Stomach (tissue), 9 donors: ENCODE results near the gene POU5F1. TPM values are rescaled to one million over a fixed set of nuclear protein-coding genes. Genes with fewer than 3 reads are reported as not detected.

Experiments
- DNase-seq, 2 donors: peaks; one replicate each; pipeline versions ENCODE4 v3.0.0 to v3.0.0-alpha.2; 2013 to 2019
- H3K27ac ChIP-seq, 5 donors: fragments of 200-600 bp in 4 of 5; sonication (generic) in 4 of 5; one replicate each; pipeline ENCODE4 v1.5.1; 2013 to 2019; ENCODE audit warnings: mild to moderate bottlenecking in 1 of 5, moderate library complexity in 1 of 5
- H3K27me3 ChIP-seq, 3 donors: fragments of 200-600 bp; sonication (generic); one replicate each; pipeline ENCODE4 v1.5.1; 2017 to 2019; ENCODE audit warnings: mixed run types in 1 of 3
- H3K36me3 ChIP-seq, 4 donors: fragments of 200-600 bp; sonication (generic); 1 replicate in 3 of 4; 2 replicates in 1 of 4; pipeline ENCODE4 v1.5.1; 2016 to 2019
- H3K4me1 ChIP-seq, 4 donors: fragments of 200-600 bp; sonication (generic); one replicate each; pipeline ENCODE4 v1.5.1; 2016 to 2019
- H3K4me3 ChIP-seq, 4 donors: fragments of 200-600 bp; sonication (generic) in 3 of 4; one replicate each; pipeline ENCODE4 v1.5.1; 2016 to 2019; ENCODE audit warnings: mild to moderate bottlenecking in 1 of 4
- H3K9me3 ChIP-seq, 4 donors: fragments of 200-600 bp; sonication (generic); one replicate each; pipeline ENCODE4 v1.5.1; 2016 to 2019
- EP300 ChIP-seq: sonication (generic); formaldehyde crosslinking; IDR thresholded peaks from one replicate; pipeline ENCODE4 v1.6.1; 2017; ENCODE audit warnings: antibody characterized with exemption
- POLR2A ChIP-seq, 4 donors: fragments of 450-650 bp; IDR thresholded peaks; one replicate each; pipeline ENCODE4 v1.6.1; 2016; ENCODE audit warnings: antibody characterized with exemption in 4 of 4, control low read depth in 2 of 4, mild to moderate bottlenecking in 1 of 4, moderate library complexity in 1 of 4
- POLR2AphosphoS5 ChIP-seq, 3 donors: sonication (generic); formaldehyde crosslinking; IDR thresholded peaks; one replicate each; pipeline ENCODE4 v1.6.1; 2016; ENCODE audit warnings: antibody characterized with exemption in 3 of 3
- whole genome bisulfite sequencing, 5 donors: extraction: QIAGEN DNeasy Blood & Tissue Kit in 3 of 5; methylation state at CpG; one replicate each; pipeline versions ENCODE4 v1.1.5 to v1.1.7; 2013 to 2018; 5-methylcytosine and 5-hydroxymethylcytosine counted together
- intact Hi-C: fragments of 100-400 bp; cut with DNase I; formaldehyde crosslinking; loops from one replicate; pipeline ENCODE4 v1.15.1; 2023; ENCODE audit warnings: low total_unique reads
- polyA plus RNA-seq, 3 donors: library from polyadenylated mRNA; stranded (reverse); fragments of 200-250 nt; gene quantifications; one replicate each; pipeline ENCODE4 v1.2.3, GENCODE V29; 2013
- small RNA-seq, 4 donors: library from RNA; depleted of rRNA; stranded (forward); fragments of <200 nt; gene quantifications; one replicate each; pipeline ENCODE3, GENCODE V24; 2016
- total RNA-seq, 5 donors: library from RNA; depleted of rRNA; stranded (reverse); fragments of >200 nt; gene quantifications; one replicate each; pipeline versions ENCODE4 v1.1.0 to v1.2.3, GENCODE V29; 2014 to 2016
- TF ChIP-seq, protein P1 (sequence below), 7 experiments: fragments of 450-650 bp in 4 of 7; fragments of 200-600 bp in 3 of 7; sonication (generic) in 3 of 7; IDR thresholded peaks; one replicate each; pipeline ENCODE4 v1.5.1; 2016 to 2019; ENCODE audit warnings: antibody characterized with exemption in 7 of 7, control low read depth in 2 of 7, mild to moderate bottlenecking in 1 of 7
- donor health status: healthy with polysubstance abuse.
- donor health status: Bipolar disorder and iron deficiency.
- donor health status: healthy.

POU5F1 gene
- total and polyA plus RNA-seq, 8 donors = 2.6 to 155 (median 47.5) TPM; not detected in 1

GRCh38 chr6:31115941-31116560, 54.4 kb downstream of the POU5F1 start:
- DNase-seq = no peak
- peaks cover 17 to 49% (median 26%) of the 10 kb centered on the region in 4 donors for H3K4me1 ChIP-seq

DNA sequence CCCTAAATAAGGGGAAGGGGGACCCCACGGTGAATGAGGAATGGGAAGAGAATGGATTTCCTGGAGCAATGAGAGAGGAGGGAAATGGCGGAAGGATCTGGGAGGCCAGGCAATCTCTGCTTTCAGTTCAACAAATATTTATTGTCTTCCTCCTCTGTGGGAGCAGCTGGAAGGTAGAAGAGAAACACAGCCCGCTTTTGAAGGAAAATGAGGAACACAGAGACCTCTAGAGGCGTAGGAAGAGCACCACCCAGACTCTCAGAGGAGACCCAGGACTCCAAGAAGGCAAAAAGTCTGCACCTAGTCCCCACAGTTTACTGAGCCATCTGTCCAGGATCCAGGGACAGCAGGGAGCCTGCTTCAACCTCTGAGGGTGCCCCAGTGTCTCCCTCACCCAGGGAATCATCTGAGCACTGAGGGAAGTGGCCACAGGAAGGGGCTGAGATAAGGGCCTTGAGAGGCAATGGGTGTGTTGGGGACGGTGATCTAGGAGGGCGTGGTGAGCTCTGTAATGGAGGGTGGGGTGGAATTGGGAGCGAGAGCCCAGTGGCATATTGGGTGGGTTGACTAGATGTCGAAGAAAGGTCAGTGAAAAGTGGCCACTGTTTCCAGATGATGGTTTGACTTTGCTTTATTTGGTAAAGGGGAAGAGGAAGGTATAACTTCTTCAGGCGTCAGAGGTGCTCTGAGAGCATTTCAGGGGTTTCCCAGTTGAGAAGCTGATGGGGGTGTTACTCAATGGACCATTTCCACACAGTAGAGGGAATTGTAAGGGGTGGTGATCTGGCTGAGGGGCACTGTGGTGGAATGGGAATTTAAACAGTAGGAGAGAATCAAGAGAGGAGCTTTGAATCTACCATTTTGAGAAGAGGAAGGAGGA, 55.3 kb downstream of the POU5F1 start:
- Histone ChIP-seq H3K27me3 (peaks cover 0 to 11% (median 0%) of the 10 kb centered on the region in 3 donors), H3K9me3 (no peaks in the 10 kb centered on the region), H3K27ac (peak overlapping the region; percentile 44 to 84 (median 77)), H3K4me1 (peaks cover 17 to 49% (median 26%) of the 10 kb centered on the region in 4 donors), H3K36me3 (no peaks in the 10 kb centered on the region), H3K4me3 (peak overlapping the region in 3 of 4 donors; percentile 7 to 28 (median 19))
- TF ChIP-seq EP300 (no peak), POLR2A (IDR thresholded peaks at IDR 0.05) (no peak), POLR2AphosphoS5 (IDR thresholded peaks at IDR 0.05) (no peak)
- TF ChIP-seq, protein P1, sequence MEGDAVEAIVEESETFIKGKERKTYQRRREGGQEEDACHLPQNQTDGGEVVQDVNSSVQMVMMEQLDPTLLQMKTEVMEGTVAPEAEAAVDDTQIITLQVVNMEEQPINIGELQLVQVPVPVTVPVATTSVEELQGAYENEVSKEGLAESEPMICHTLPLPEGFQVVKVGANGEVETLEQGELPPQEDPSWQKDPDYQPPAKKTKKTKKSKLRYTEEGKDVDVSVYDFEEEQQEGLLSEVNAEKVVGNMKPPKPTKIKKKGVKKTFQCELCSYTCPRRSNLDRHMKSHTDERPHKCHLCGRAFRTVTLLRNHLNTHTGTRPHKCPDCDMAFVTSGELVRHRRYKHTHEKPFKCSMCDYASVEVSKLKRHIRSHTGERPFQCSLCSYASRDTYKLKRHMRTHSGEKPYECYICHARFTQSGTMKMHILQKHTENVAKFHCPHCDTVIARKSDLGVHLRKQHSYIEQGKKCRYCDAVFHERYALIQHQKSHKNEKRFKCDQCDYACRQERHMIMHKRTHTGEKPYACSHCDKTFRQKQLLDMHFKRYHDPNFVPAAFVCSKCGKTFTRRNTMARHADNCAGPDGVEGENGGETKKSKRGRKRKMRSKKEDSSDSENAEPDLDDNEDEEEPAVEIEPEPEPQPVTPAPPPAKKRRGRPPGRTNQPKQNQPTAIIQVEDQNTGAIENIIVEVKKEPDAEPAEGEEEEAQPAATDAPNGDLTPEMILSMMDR (IDR thresholded peaks at IDR 0.05) = no peak
- peak in 1 of 2 donors; percentile 63 for DNase-seq
- 36 to 57% (median 45%) methylated on average over 9 of the region's 9 CpGs for WGBS, 5 donors
- intact Hi-C loops = no loop called here

More at GRCh38 chr6:31115941-31116560, 54.4 kb downstream of the POU5F1 start:
- Histone ChIP-seq H3K27ac (peak overlapping the region in 1 of 5 donors; percentile 84), H3K27me3 (peaks cover 0 to 2% (median 0%) of the 10 kb centered on the region in 3 donors), H3K4me3 (peak overlapping the region in 1 of 4 donors; percentile 28), H3K9me3 (no peaks in the 10 kb centered on the region), H3K36me3 (no peaks in the 10 kb centered on the region)
- intact Hi-C loops = no loop called here
- 86 to 96% (median 94%) methylated on average over 10 to 12 of the region's 12 CpGs for WGBS, 5 donors
- TF ChIP-seq POLR2AphosphoS5 (IDR thresholded peaks at IDR 0.05) = no peak
- TF ChIP-seq POLR2A (IDR thresholded peaks at IDR 0.05) = no peak
- no peak for TF ChIP-seq EP300
- TF ChIP-seq, protein P1 (IDR thresholded peaks at IDR 0.05) = no peak

- Histone ChIP-seq H3K4me1 (peaks cover 17 to 49% (median 26%) of the 10 kb centered on the region in 4 donors), H3K27ac (peak within 1 kb of the TSS; percentile 44 to 84 (median 77)), H3K27me3 (peaks cover 0 to 18% (median 0%) of the 10 kb centered on the region in 3 donors), H3K4me3 (peak within 1 kb of the TSS in 3 of 4 donors; percentile 7 to 28 (median 19)), H3K36me3 (no peaks in the 10 kb centered on the region), H3K9me3 (no peaks in the 10 kb centered on the region)
- TF ChIP-seq POLR2AphosphoS5 (IDR thresholded peaks at IDR 0.05) (peak in 2 of 3 donors; percentile 53 to 78), EP300 (no peak), POLR2A (IDR thresholded peaks at IDR 0.05) (no peak)
- TF ChIP-seq, protein P1 (IDR thresholded peaks at IDR 0.05) = no peak
- WGBS, 5 donors = 2 to 20% (median 16%) methylated on average over 3 of the region's 3 CpGs
- DNase-seq = peak; percentile 83 to 85
- intact Hi-C loops = no loop called here
These were observed 56.0 kb downstream of the POU5F1 start, which contains the start of gene PSORS1C1 for GRCh38 chr6:31114541-31114878. Gene PSORS1C1, plus strand, starts transcription at chr6:31114800. Its CDS starts 14,833 bp downstream, at chr6:31129633.

Small RNAs within 50 kb of the gene (small RNA-seq; reads per million reads assigned to genes)
- 0 reads per million in 4 donors for gene POLR2LP1

Other genes with a start within 250 kb of the POU5F1 start
- gene SFTA2, start 238.5 kb downstream of the POU5F1 start, total RNA-seq = 10 to 100 TPM in 1 of 5 donors, 1 to 10 TPM in 1, not detected in 3; 2.8 to 15.2 TPM
- gene SFTA2, start 238.5 kb downstream of the POU5F1 start, polyA plus RNA-seq = 10 to 100 TPM; 10.2 to 94.7 (median 44.1) TPM
- 100 to 1,000 TPM in 3 of 5 donors, 10 to 100 TPM in 1, under 1 TPM in 1; 0.87 to 346 (median 168) TPM for gene MUCL3, start 229.7 kb downstream of the POU5F1 start, total RNA-seq
- 10 to 100 TPM; 17.5 to 83.3 (median 39.6) TPM for gene MUCL3, start 229.7 kb downstream of the POU5F1 start, polyA plus RNA-seq
- gene MUC21, start 187.0 kb downstream of the POU5F1 start, total RNA-seq = 1 to 10 TPM in 2 of 5 donors, under 1 TPM in 2, not detected in 1; 0.18 to 4.9 (median 1.2) TPM
- 100 to 1,000 TPM in 1 of 3 donors, 1 to 10 TPM in 2; 1.2 to 131 (median 1.6) TPM for gene MUC21, start 187.0 kb downstream of the POU5F1 start, polyA plus RNA-seq
- not detected for gene MUC22, start 160.2 kb downstream of the POU5F1 start, total RNA-seq
- gene MUC22, start 160.2 kb downstream of the POU5F1 start, polyA plus RNA-seq = under 1 TPM in 1 of 3 donors, not detected in 2; 0.65 TPM
- gene C6orf15, start 58.1 kb downstream of the POU5F1 start, total RNA-seq = not detected
- not detected for gene C6orf15, start 58.1 kb downstream of the POU5F1 start, polyA plus RNA-seq
- gene PSORS1C1, start 55.9 kb downstream of the POU5F1 start, total RNA-seq = 1 to 10 TPM in 4 of 5 donors, not detected in 1; 2.7 to 5.7 (median 4.0) TPM
- 1 to 10 TPM; 3.1 to 7.4 (median 3.9) TPM for gene PSORS1C1, start 55.9 kb downstream of the POU5F1 start, polyA plus RNA-seq
- gene CDSN, start 50.2 kb downstream of the POU5F1 start, total RNA-seq = not detected
- under 1 TPM in 1 of 3 donors, not detected in 2; 0.05 TPM for gene CDSN, start 50.2 kb downstream of the POU5F1 start, polyA plus RNA-seq
- under 1 TPM in 1 of 5 donors, not detected in 4; 0.73 TPM for gene PSORS1C2, start 31.6 kb downstream of the POU5F1 start, total RNA-seq
- gene PSORS1C2, start 31.6 kb downstream of the POU5F1 start, polyA plus RNA-seq = 1 to 10 TPM in 1 of 3 donors, not detected in 2; 1.6 TPM
- gene CCHCR1, start 12.9 kb downstream of the POU5F1 start, total RNA-seq = 100 to 1,000 TPM in 1 of 5 donors, 10 to 100 TPM in 3, 1 to 10 TPM in 1; 9.7 to 201 (median 24.5) TPM
- gene CCHCR1, start 12.9 kb downstream of the POU5F1 start, polyA plus RNA-seq = 10 to 100 TPM; 11.8 to 21.0 (median 12.3) TPM
- 10 to 100 TPM in 1 of 5 donors, 1 to 10 TPM in 4; 5.8 to 16.1 (median 7.1) TPM for gene TCF19, start 12.1 kb downstream of the POU5F1 start, total RNA-seq
- gene TCF19, start 12.1 kb downstream of the POU5F1 start, polyA plus RNA-seq = 1 to 10 TPM; 5.0 to 7.7 (median 7.7) TPM
- gene HLA-C, start 101.4 kb upstream of the POU5F1 start, total RNA-seq = 100 to 1,000 TPM; 170 to 500 (median 237) TPM
- gene HLA-C, start 101.4 kb upstream of the POU5F1 start, polyA plus RNA-seq = 100 to 1,000 TPM in 2 of 3 donors, 10 to 100 TPM in 1; 92.7 to 295 (median 133) TPM
- 1,000 to 10,000 TPM in 3 of 5 donors, 100 to 1,000 TPM in 2; 134 to 1,907 (median 1,119) TPM for gene HLA-B, start 186.5 kb upstream of the POU5F1 start, total RNA-seq
- gene HLA-B, start 186.5 kb upstream of the POU5F1 start, polyA plus RNA-seq = 100 to 1,000 TPM; 302 to 830 (median 436) TPM
- gene MICA, start 232.9 kb upstream of the POU5F1 start, total RNA-seq = 10 to 100 TPM in 3 of 5 donors, 1 to 10 TPM in 2; 2.0 to 13.4 (median 11.1) TPM
- gene MICA, start 232.9 kb upstream of the POU5F1 start, polyA plus RNA-seq = 10 to 100 TPM in 2 of 3 donors, 1 to 10 TPM in 1; 9.9 to 13.6 (median 13.1) TPM